ENCODE results near the gene HYDIN.

The HYDIN gene

GRCh38 chr16:70769131-70769530, 461.4 kb downstream of the HYDIN start:
- in situ Hi-C loops (cut with MboI; ENCODE audit: low sequenced_read_pairs), result no loop called here

GRCh38 chr16:70768203-70768580, 462.3 kb downstream of the HYDIN start:
- in situ Hi-C loops (cut with MboI; ENCODE audit: low sequenced_read_pairs), result no loop called here

- in situ Hi-C loops (cut with MboI; ENCODE audit: low sequenced_read_pairs), result no loop called here
Observed at GRCh38 chr16:70767377-70768202, 462.9 kb downstream of the HYDIN start.

GRCh38 chr16:70766658-70767057, 463.9 kb downstream of the HYDIN start:
- in situ Hi-C loops (cut with MboI; ENCODE audit: low sequenced_read_pairs), result no loop called here

- in situ Hi-C loops (cut with MboI; ENCODE audit: low sequenced_read_pairs), result no loop called here
Observed at GRCh38 chr16:70766176-70766575, 464.3 kb downstream of the HYDIN start.

GRCh38 chr16:70765491-70765890, 465.0 kb downstream of the HYDIN start:
- in situ Hi-C loops (cut with MboI; ENCODE audit: low sequenced_read_pairs), result no loop called here

- in situ Hi-C loops (cut with MboI; ENCODE audit: low sequenced_read_pairs), result no loop called here
Observed at GRCh38 chr16:70764632-70765031, 465.9 kb downstream of the HYDIN start.

GRCh38 chr16:70760221-70760620, 470.3 kb downstream of the HYDIN start:
- in situ Hi-C loops (cut with MboI; ENCODE audit: low sequenced_read_pairs), result no loop called here

- in situ Hi-C loops (cut with MboI; ENCODE audit: low sequenced_read_pairs), result no loop called here
Observed at GRCh38 chr16:70759666-70760065, 470.9 kb downstream of the HYDIN start.

GRCh38 chr16:70758786-70759185, 471.7 kb downstream of the HYDIN start:
- in situ Hi-C loops (cut with MboI; ENCODE audit: low sequenced_read_pairs), result no loop called here

All from hTERT RPE-1 (cell line).